ENCODE results near the gene PON3. TPM values are rescaled to one million over a fixed set of nuclear protein-coding genes. Genes with fewer than 3 reads are reported as not detected.
"Not testable (repeated sequence)": the region's sequence is repeated elsewhere in the genome, so short reads cannot be mapped to it uniquely, and the experiment has no call there.

The PON3 gene
- total RNA-seq, 1 experiment from 2014 or later = not detected

DNA sequence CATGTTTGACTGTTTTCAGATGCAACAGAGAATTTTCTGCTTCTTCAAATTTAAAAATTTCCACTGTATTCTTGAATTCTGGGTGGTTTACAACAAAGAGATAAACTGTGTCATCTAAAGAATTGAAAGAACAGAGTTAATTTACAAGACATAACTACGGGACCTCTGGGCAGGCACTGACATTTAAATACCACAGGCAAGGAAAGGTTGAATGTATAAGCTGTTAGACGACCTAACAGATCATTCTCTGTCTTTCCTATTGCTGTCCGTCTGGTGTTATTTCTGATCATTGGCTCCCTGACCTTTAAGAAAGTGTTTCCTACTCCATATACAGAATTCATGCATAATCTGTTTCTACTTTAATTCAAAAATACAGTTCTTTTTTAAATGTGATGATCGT is 15.5 kb upstream of the PON3 start:
- DNase-seq (ENCODE audit: low spot score) = no peak

GRCh38 chr7:95411036-95411435 is 14.9 kb upstream of the PON3 start:
- peak; percentile 21 for DNase-seq (ENCODE audit: low spot score)

GRCh38 chr7:95407751-95408150 is 11.6 kb upstream of the PON3 start:
- no peak for DNase-seq (ENCODE audit: low spot score)

- DNase-seq (ENCODE audit: low spot score) = no peak
Measured at GRCh38 chr7:95405800-95406199, 9.6 kb upstream of the PON3 start.

DNA sequence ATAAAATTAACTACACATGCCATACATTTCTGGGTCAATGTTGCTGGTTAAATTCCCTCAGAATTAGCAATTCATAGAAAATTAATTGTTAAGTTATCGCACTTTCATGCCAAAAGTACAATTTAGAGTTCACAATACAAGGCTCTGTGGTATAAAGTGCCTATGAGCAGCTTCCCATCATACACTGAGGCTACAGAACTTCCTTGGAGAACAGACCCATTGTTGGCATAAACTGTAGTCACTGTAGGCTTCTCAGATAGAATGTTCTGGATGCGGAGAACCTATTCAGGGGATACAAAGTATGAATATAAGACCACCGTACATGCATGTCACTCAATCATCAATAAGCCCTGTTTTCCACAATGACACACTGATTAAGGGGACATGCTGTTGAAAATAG is 9.0 kb upstream of the PON3 start:
- no peak for DNase-seq (ENCODE audit: low spot score)

DNA sequence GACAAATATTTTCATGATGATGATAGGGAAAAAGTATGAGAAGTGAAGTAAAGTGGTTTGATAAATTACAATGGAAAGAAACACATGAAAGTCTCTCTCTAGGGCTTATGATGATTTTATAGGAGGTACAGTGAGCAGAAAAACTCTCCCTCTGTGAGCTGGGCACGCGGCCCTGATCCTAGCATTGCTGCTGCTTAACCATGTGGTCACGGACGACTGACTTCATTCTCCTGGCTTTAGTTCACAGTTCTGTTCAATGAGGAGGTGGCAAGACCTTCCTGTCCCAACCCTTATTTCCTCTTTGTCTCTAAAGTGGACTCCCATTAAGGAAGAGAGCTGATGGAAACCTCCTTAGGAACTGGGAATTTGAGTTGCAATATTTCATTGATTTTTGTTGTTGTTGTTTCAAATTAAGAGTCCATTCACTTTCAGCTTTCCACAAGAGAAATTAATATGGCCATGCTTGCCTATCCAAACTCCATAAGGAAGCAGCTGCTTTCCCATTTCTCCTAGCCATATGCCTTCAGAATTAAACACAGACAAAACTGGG is 8.2 kb upstream of the PON3 start:
- no peak for DNase-seq (ENCODE audit: low spot score)

- DNase-seq (ENCODE audit: low spot score) = no peak
Measured at GRCh38 chr7:95398155-95398940, 2.2 kb upstream of the PON3 start.

- no peak for DNase-seq (ENCODE audit: low spot score)
Measured at GRCh38 chr7:95397381-95397780, 1.2 kb upstream of the PON3 start.

DNA sequence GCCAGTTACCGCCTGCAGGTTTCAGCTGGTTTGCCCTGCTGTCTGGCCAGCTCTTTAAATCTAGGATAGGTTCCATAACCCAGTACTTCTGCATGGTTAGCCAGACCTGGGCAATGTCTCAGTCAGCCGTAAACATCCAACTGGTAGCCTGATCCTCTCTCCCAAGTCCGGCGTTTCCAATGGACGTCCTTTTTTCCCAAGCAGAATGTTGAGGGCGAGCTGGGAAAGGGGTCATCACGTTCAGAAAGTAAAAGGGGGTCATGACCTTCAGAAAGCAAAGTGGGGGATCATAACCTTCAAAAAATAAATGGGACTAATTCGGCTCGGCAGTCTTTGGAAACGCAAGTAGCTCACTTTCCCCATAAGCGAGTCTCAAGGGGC is 430 bp downstream of the PON3 start:
- DNase-seq (ENCODE audit: low spot score) = no peak

DNA sequence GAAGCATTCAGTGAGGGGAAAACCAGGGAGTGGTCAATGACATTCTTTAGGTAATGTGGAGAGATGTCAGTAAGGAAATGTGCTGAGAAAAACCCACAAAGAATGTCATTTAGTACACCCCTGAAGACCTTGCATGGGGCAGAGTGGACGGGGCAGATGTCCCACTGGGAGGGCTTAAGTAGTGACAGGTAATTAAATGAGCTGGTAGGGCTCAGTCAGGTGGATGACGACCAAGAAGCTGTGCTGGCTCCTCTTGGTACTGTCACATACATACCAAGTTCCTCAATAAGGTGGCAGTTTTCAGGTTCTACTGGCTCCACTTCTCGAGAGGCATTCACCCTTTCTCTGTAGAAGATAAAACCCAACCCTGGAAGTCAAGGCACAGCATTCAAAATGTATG is 1.8 kb downstream of the PON3 start:
- no peak for DNase-seq (ENCODE audit: low spot score)

- DNase-seq (ENCODE audit: low spot score) = no peak
Measured at GRCh38 chr7:95391761-95392160, 4.4 kb downstream of the PON3 start.

GRCh38 chr7:95389516-95389915 is 6.7 kb downstream of the PON3 start:
- no peak for DNase-seq (ENCODE audit: low spot score)

- not testable (repeated sequence) for DNase-seq (ENCODE audit: low spot score)
Measured at GRCh38 chr7:95379457-95379856, 16.7 kb downstream of the PON3 start.

GRCh38 chr7:95376632-95377400 is 19.4 kb downstream of the PON3 start:
- DNase-seq (ENCODE audit: low spot score) = no peak

DNA sequence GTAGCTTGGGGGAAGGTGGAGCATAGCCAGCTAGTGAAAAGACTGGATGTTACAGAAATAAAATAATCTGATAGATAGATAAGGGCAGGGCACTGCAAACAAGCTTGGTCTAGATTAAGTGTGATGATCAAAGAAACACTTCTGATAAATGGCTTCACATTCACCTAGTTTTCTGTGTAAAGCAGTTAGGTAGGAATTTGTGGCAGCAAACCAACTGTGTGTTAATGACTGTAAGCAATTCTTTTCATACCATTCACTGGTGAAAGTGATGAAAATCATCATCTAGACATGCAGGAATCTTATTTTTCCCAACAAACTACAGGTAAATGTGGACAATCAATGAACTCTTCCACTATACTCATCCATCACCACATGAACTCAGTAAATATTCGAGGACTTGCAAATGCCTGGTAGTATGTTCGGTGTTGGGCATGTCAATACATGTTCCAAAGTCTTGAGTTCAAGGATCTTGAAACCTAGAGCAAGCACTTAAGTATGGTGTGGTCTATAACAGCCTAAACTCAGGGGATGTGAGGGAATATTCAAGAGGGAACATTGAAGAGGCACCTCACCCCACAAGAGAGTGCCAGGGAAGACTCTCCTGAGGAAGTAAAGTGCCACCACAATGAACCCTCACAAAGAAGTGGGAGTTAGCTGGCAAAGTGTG is 20.5 kb downstream of the PON3 start:
- no peak for DNase-seq (ENCODE audit: low spot score)

DNA sequence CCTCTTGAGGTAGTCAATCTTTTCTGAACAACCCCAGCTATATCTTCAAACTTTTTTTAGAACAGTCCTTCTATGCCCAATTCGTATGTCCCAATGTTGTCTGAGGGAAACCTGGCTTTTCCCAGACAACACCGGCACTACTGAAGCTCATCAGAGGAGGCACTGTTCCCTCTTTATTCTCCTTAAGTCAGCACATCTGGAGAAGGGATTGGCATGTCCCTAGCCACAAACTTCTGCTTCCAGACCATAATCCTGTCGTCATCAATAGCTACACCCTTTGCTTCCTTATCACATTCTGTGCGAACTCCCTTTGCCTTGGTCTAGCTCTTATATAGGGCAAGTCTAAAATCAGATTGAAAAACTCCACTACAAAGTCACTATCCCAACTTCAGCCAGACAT is 22.9 kb downstream of the PON3 start:
- no peak for DNase-seq (ENCODE audit: low spot score)

GRCh38 chr7:95368235-95368634 is 27.9 kb downstream of the PON3 start:
- DNase-seq (ENCODE audit: low spot score) = no peak

DNA sequence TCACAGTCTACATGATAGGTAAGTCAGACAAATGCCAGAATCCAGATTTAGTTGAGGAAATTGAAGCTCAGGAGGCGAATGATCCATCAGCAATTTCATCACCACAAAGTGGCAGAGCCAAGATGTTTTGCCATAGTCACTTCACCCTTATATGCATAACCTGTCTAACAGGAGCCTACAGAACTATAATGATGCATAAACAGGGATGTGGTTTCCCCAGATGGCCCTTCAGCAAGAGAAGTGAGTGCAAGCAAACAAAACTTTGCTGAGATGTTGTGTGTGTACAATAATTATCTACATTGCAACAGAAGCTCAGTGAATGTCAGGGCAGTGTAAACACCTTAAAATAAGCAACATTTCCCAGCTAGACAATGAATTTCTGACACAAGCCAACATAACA is 28.6 kb downstream of the PON3 start:
- no peak for DNase-seq (ENCODE audit: low spot score)

DNA sequence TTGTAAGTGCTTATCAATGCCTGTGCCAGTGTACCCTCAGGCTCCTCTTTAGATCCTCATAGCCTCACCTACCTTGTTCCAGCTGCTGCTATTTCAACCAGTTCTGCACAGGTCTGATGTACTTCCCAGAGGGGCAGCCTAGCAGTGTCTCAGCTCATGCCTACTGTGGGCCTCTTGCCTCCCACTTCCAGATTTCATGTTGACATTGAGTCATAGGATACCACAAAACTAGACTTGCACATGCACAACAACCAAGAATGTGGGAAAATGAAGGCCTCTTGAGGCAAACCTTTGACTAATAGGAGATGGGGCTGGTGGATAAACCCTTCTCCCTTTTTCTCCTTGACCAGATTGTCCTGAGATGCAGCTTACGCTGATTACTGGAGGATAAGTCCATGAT is 31.0 kb downstream of the PON3 start:
- no peak for DNase-seq (ENCODE audit: low spot score)

GRCh38 chr7:95357623-95358022 is 38.6 kb downstream of the PON3 start:
- no peak for DNase-seq (ENCODE audit: low spot score)

DNA sequence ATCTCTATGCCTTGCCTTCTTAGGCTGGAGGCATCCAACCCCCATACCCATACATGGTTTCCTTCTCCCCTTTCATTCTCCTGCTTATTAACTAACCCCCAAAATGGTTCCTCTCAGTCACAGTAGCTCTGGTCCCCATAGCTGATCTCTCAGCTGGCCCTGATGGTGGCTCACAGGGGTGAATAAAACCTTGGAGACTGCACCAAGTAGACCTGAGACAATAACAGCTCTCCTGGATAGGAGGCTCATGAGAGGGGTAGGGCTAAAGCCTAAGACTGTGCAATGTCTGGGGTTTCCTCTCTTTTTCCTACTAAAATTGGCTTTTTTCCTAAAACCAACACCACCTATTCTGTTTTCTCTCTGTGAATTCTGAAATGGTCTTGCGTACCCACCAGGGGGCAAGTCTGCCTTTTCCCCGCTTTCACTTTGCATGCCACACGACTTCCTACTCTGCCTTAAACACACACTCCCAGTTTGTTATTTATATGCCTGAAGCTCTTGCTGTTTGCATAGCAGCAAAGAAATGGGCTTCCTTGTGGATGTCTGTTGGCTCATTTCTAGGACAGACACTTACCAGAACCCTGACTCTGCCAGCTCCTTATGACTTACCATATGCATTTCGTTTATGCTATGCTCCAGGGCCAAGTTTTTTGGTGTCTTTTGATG is 53.4 kb downstream of the PON3 start:
- no peak for DNase-seq (ENCODE audit: low spot score)

- DNase-seq (ENCODE audit: low spot score) = no peak
Measured at GRCh38 chr7:95342029-95342428, 54.1 kb downstream of the PON3 start.

All from H4 (cell line).